Endothelial cell of umbilical vein (primary cell): ENCODE results near the gene H2AZ2. TPM values are rescaled to one million over a fixed set of nuclear protein-coding genes. Genes with fewer than 3 reads are reported as not detected.

Experiments
- BruUV-seq: library from RNA; stranded (reverse); fragments of 400-500 nt; replicated peaks from 2 replicates; lab custom pipeline; 2021; lab: Mats Ljungman, UMichigan
- CTCF ChIA-PET: fragments of 300-600, 350-600 bp; sonication (Branson Sonifier 250); formaldehyde crosslinking; loops from one replicate; lab custom pipeline; 2021; ENCODE audit warnings: antibody characterized with exemption, inconsistent platforms; lab: Charles Lee
- POLR2A ChIA-PET: fragments of 300-600, 350-600 bp; sonication (Branson Sonifier 250); formaldehyde crosslinking; loops from one replicate; lab custom pipeline; 2021; ENCODE audit warnings: antibody characterized with exemption, inconsistent platforms; lab: Charles Lee
- DNase-seq: peaks from one replicate; pipeline ENCODE4 v3.0.0-alpha.2; 2011; ENCODE audit warnings: low read depth, low spot score
- FAIRE-seq: peaks from 2 replicates; lab custom pipeline; 2011; peaks lifted over from hg19 to GRCh38; lab: Jason Lieb, UNC
- H2AFZ ChIP-seq: 2 replicates; pipeline ENCODE4 v1.6.0; 2012; ENCODE audit warnings: low read depth, low read length, control low read depth, inconsistent platforms
- H3K27ac ChIP-seq: 2 replicates; pipeline ENCODE4 v1.5.1; 2011; ENCODE audit warnings: low read depth, mild to moderate bottlenecking, control low read depth, low read length, moderate library complexity; ENCODE audit not compliant: insufficient read depth
- H3K27me3 ChIP-seq, 2 experiments: 2 replicates each; pipeline versions ENCODE4 v1.6.0 to v1.6.1; 2011; ENCODE audit warnings: low read length in 2 of 2, mixed read lengths in 1 of 2; ENCODE audit not compliant: control insufficient read depth in 2 of 2, insufficient read depth in 2 of 2
- H3K36me3 ChIP-seq, 2 experiments: 2 replicates in 1 of 2; 3 replicates in 1 of 2; pipeline ENCODE4 v1.5.1; 2011; ENCODE audit warnings: low read length in 2 of 2, mild to moderate bottlenecking in 1 of 2, moderate library complexity in 1 of 2; ENCODE audit not compliant: control insufficient read depth in 2 of 2, insufficient read depth in 2 of 2; ENCODE audit errors: extremely low read depth in 1 of 2
- H3K4me1 ChIP-seq: 3 replicates; pipeline ENCODE4 v1.5.1; 2011; ENCODE audit warnings: mild to moderate bottlenecking, low read length; ENCODE audit not compliant: control insufficient read depth, insufficient read depth; ENCODE audit errors: extremely low read depth
- H3K4me2 ChIP-seq: 2 replicates; pipeline ENCODE4 v1.6.1; 2011; ENCODE audit warnings: low read length, control low read depth, mixed read lengths; ENCODE audit not compliant: insufficient read depth
- H3K4me3 ChIP-seq, 3 experiments: fragments of 200-600 bp in 1 of 3; sonication (generic), shearing (Covaris generic) in 1 of 3; replicated peaks in 1 of 3; 2 replicates each; pipeline ENCODE4 v1.5.1; 2011 to 2016; ENCODE audit warnings: control low read depth in 3 of 3, low read length in 3 of 3, mild to moderate bottlenecking in 2 of 3, inconsistent platforms in 1 of 3, low read depth in 1 of 3, moderate library complexity in 1 of 3; ENCODE audit not compliant: insufficient read depth in 1 of 3
- H3K79me2 ChIP-seq: 2 replicates; pipeline ENCODE4 v1.6.0; 2012; ENCODE audit warnings: low read length, inconsistent platforms; ENCODE audit not compliant: control insufficient read depth, insufficient read depth
- H3K9ac ChIP-seq: replicated peaks from 2 replicates; pipeline ENCODE3; 2011; ENCODE audit warnings: low read length, control low read depth; ENCODE audit not compliant: insufficient read depth; ENCODE audit errors: extremely low read depth
- H3K9me1 ChIP-seq: replicated peaks from 3 replicates; pipeline ENCODE4 v1.6.0; 2011; ENCODE audit warnings: mild to moderate bottlenecking, low read length; ENCODE audit not compliant: control insufficient read depth, insufficient read depth; ENCODE audit errors: extremely low read depth
- H3K9me3 ChIP-seq: replicated peaks from 2 replicates; pipeline ENCODE4 v1.5.1; 2012; ENCODE audit warnings: low read length, inconsistent platforms; ENCODE audit not compliant: control insufficient read depth, insufficient read depth
- H4K20me1 ChIP-seq: replicated peaks from 2 replicates; pipeline ENCODE3; 2011; ENCODE audit warnings: mild to moderate bottlenecking, low read length; ENCODE audit not compliant: control insufficient read depth, insufficient read depth; ENCODE audit errors: extremely low read depth
- EZH2 ChIP-seq: IDR thresholded peaks from 2 replicates; pipeline ENCODE4 v1.6.1; 2012; ENCODE audit warnings: borderline replicate concordance, low read depth, mild to moderate bottlenecking, moderate library complexity, low read length, inconsistent platforms; ENCODE audit not compliant: severe bottlenecking
- FOS ChIP-seq: IDR thresholded peaks from 2 replicates; pipeline ENCODE4 v1.6.1; 2011; ENCODE audit warnings: mild to moderate bottlenecking, low read length, moderate library complexity, borderline replicate concordance; ENCODE audit not compliant: insufficient read depth
- GATA2 ChIP-seq: IDR thresholded peaks from 2 replicates; pipeline ENCODE4 v1.7.0; 2011; ENCODE audit warnings: low read depth, mild to moderate bottlenecking, moderate library complexity, mixed read lengths, low read length; ENCODE audit not compliant: insufficient read length, insufficient read depth
- JUN ChIP-seq: IDR thresholded peaks from 2 replicates; pipeline ENCODE4 v1.6.1; 2011; ENCODE audit warnings: borderline replicate concordance, low read depth; ENCODE audit not compliant: insufficient read length, insufficient read depth
- MYC ChIP-seq: IDR thresholded peaks from one replicate; pipeline ENCODE4 v1.6.1; 2011; ENCODE audit warnings: mild to moderate bottlenecking, low read depth, low read length
- POLR2A ChIP-seq: IDR thresholded peaks from 2 replicates; pipeline ENCODE4 v1.6.1; 2012; ENCODE audit warnings: low read depth, mild to moderate bottlenecking, control low read depth, low read length
- POLR2AphosphoS5 ChIP-seq: IDR thresholded peaks from 2 replicates; pipeline ENCODE4 v1.6.1; 2012; ENCODE audit warnings: low read depth, mild to moderate bottlenecking, control low read depth, low read length, moderate library complexity; ENCODE audit not compliant: insufficient read depth
- dilution Hi-C: fragments of 300-500 bp; cut with MboI; formaldehyde crosslinking; loops from one replicate; pipeline ENCODE4 v1.15.0; 2019; ENCODE audit warnings: low sequenced_read_pairs; ENCODE audit not compliant: extremely low pct_ligation_motif_present
- intact Hi-C: fragments of 100-400 bp; cut with micrococcal nuclease; formaldehyde crosslinking; loops from one replicate; pipeline ENCODE4 v1.10.0; 2022
- polyA plus RNA-seq, 4 experiments: library from polyadenylated mRNA; depleted of rRNA in 3 of 4; stranded (reverse) in 3 of 4; unstranded in 1 of 4; fragments of >200 nt; gene quantifications; 2 replicates each; pipeline versions ENCODE4 v1.2.1 to v1.2.3, GENCODE V29; 2011 to 2012; ENCODE audit warnings: missing spikeins in 1 of 4
- total RNA-seq: library from RNA; stranded (reverse); gene quantifications from 2 replicates; pipeline ENCODE4 v1.2.3, GENCODE V29; 2021
- TF ChIP-seq, protein P1 (sequence below), 2 donors: IDR thresholded peaks; 1 replicate in 1 of 2; 2 replicates in 1 of 2; pipeline ENCODE4 v1.5.1; 2011; ENCODE audit warnings: low read length in 2 of 2, mild to moderate bottlenecking in 2 of 2, moderate library complexity in 2 of 2, control low read depth in 1 of 2, inconsistent platforms in 1 of 2, low read depth in 1 of 2; ENCODE audit not compliant: insufficient read depth in 1 of 2; ENCODE audit errors: extremely low read depth in 1 of 2
- TF ChIP-seq, protein P2 (sequence below): IDR thresholded peaks from 2 replicates; pipeline ENCODE4 v1.6.1; 2011; ENCODE audit not compliant: insufficient read depth, insufficient read length

The H2AZ2 gene
- total and polyA plus RNA-seq, 2 donors (not counting 3 experiments of a cell fraction or from before 2014, with no cell fraction given): 225 to 232 TPM

DNA sequence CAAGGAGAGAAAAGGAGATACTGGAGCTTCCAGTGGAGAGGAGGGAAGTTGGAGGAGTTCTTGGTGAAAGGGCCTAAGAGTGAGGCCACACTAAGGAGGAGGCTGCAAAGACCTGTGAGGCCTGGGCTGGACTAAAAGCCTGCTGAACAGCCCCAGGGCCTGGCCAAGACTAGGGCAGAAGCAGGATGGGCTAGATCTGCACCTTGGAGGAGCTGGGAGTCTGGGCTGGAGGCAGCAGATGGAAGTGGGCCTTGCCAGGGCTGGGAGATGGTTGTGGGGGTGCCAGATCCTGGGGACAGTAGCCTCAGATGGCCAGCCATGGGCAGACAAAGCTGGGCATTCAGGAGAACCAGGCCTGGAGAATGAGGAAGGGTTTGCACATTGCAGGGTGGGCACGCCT, 43.9 kb upstream of the H2AZ2 start:
- Histone ChIP-seq H3K4me2 (no peak overlapping the region), H3K79me2 (no peaks in the 10 kb centered on the region), H3K27me3 (no peaks in the 10 kb centered on the region), H3K4me3 (no peak overlapping the region), H3K9me3 (no peaks in the 10 kb centered on the region), H3K4me1 (no peaks in the 10 kb centered on the region), H3K9me1 (no peaks in the 10 kb centered on the region), H3K27ac (no peak overlapping the region), H3K9ac (no peak overlapping the region), H2AFZ (no peak overlapping the region), H4K20me1 (no peaks in the 10 kb centered on the region), H3K36me3 (no peaks in the 10 kb centered on the region)
- FAIRE-seq (no peak), DNase-seq (no peak)
- ChIA-PET CTCF (interaction anchor here (0.6 to 1.8 kb wide), 2 partner anchors 31 to 35 kb away, joined by 3 to 6 read pairs; no protein-coding TSS in a partner anchor), POLR2A (no interaction called here)
- dilution Hi-C loops (no loop called here), intact Hi-C loops (no loop called here)
- TF ChIP-seq, protein P1, sequence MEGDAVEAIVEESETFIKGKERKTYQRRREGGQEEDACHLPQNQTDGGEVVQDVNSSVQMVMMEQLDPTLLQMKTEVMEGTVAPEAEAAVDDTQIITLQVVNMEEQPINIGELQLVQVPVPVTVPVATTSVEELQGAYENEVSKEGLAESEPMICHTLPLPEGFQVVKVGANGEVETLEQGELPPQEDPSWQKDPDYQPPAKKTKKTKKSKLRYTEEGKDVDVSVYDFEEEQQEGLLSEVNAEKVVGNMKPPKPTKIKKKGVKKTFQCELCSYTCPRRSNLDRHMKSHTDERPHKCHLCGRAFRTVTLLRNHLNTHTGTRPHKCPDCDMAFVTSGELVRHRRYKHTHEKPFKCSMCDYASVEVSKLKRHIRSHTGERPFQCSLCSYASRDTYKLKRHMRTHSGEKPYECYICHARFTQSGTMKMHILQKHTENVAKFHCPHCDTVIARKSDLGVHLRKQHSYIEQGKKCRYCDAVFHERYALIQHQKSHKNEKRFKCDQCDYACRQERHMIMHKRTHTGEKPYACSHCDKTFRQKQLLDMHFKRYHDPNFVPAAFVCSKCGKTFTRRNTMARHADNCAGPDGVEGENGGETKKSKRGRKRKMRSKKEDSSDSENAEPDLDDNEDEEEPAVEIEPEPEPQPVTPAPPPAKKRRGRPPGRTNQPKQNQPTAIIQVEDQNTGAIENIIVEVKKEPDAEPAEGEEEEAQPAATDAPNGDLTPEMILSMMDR (IDR thresholded peaks at IDR 0.05; ENCODE audit: extremely low read depth in 1 of 2, insufficient read depth in 1 of 2, low read depth in 1 of 2, low read length in 2 of 2): no peak
- TF ChIP-seq POLR2A (no peak), EZH2 (no peak), GATA2 (no peak), POLR2AphosphoS5 (no peak), MYC (no peak), JUN (no peak), FOS (no peak)
- TF ChIP-seq, protein P2, sequence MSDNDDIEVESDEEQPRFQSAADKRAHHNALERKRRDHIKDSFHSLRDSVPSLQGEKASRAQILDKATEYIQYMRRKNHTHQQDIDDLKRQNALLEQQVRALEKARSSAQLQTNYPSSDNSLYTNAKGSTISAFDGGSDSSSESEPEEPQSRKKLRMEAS: no peak
- BruUV-seq: no TSS peak
